Measurements from ENCODE around the gene GNAS-AS1.

The GNAS-AS1 gene

GRCh38 chr20:58828136-58828535 is 22.6 kb downstream of the GNAS-AS1 start:
- no peaks in the 10 kb centered on the region for H3K27me3 ChIP-seq (ENCODE audit: low read length)
- H4K20me1 ChIP-seq (ENCODE audit: low read depth, low read length) = no peaks in the 10 kb centered on the region
- no peak overlapping the region for H3K9ac ChIP-seq (ENCODE audit: low read length)
- no peaks in the 10 kb centered on the region for H3F3A ChIP-seq (ENCODE audit: insufficient read depth)
- no peak overlapping the region for H3K4me2 ChIP-seq (ENCODE audit: low read depth, low read length, poor library complexity, severe bottlenecking)
- no peaks in the 10 kb centered on the region for H3K9me2 ChIP-seq (replicated peaks; ENCODE audit: insufficient read depth, low read length)
- no peak overlapping the region for H3K27ac ChIP-seq (ENCODE audit: low read depth, low read length)
- H3K4me3 ChIP-seq (ENCODE audit: insufficient read depth, low read length, poor library complexity, severe bottlenecking) = no peak overlapping the region
- TF ChIP-seq CTCF (IDR thresholded peaks at IDR 0.05; ENCODE audit: insufficient read depth, low read length, poor library complexity, severe bottlenecking) = no peak
- no peak for TF ChIP-seq EZH2phosphoT487 (conservative IDR thresholded peaks at IDR 0.05; ENCODE audit: low read length)
- peaks cover 2% of the 10 kb centered on the region; the same call in 1 of the 2 replicates for H3K36me3 ChIP-seq (ENCODE audit: low read length)
- H2AFZ ChIP-seq (ENCODE audit: low read depth, low read length, severe bottlenecking) = no peak overlapping the region
- peaks cover 16% of the 10 kb centered on the region for H3K79me2 ChIP-seq (ENCODE audit: insufficient read depth, low read length)
- no peaks in the 10 kb centered on the region for H3K9me3 ChIP-seq (ENCODE audit: insufficient read depth, low read length)

GRCh38 chr20:58826271-58826670 is 24.4 kb downstream of the GNAS-AS1 start:
- Histone ChIP-seq H3K9me3 (ENCODE audit: insufficient read depth, low read length) (no peaks in the 10 kb centered on the region), H3K79me2 (ENCODE audit: insufficient read depth, low read length) (peaks cover 16% of the 10 kb centered on the region), H4K20me1 (ENCODE audit: low read depth, low read length) (no peaks in the 10 kb centered on the region), H3K36me3 (ENCODE audit: low read length) (no peaks in the 10 kb centered on the region), H2AFZ (ENCODE audit: low read depth, low read length, severe bottlenecking) (no peak overlapping the region), H3K27ac (ENCODE audit: low read depth, low read length) (no peak overlapping the region), H3K9me2 (replicated peaks; ENCODE audit: insufficient read depth, low read length) (no peaks in the 10 kb centered on the region), H3K9ac (ENCODE audit: low read length) (no peak overlapping the region), H3K4me2 (ENCODE audit: low read depth, low read length, poor library complexity, severe bottlenecking) (no peak overlapping the region), H3F3A (ENCODE audit: insufficient read depth) (no peaks in the 10 kb centered on the region), H3K4me3 (ENCODE audit: insufficient read depth, low read length, poor library complexity, severe bottlenecking) (no peak overlapping the region), H3K27me3 (ENCODE audit: low read length) (no peaks in the 10 kb centered on the region)
- TF ChIP-seq EZH2phosphoT487 (conservative IDR thresholded peaks at IDR 0.05; ENCODE audit: low read length) = no peak
- TF ChIP-seq CTCF (IDR thresholded peaks at IDR 0.05; ENCODE audit: insufficient read depth, low read length, poor library complexity, severe bottlenecking) = no peak

- Histone ChIP-seq H3K27me3 (ENCODE audit: low read length) (no peaks in the 10 kb centered on the region), H3F3A (ENCODE audit: insufficient read depth) (no peaks in the 10 kb centered on the region), H3K9me2 (replicated peaks; ENCODE audit: insufficient read depth, low read length) (no peaks in the 10 kb centered on the region), H3K4me3 (ENCODE audit: insufficient read depth, low read length, poor library complexity, severe bottlenecking) (no peak overlapping the region), H3K9ac (ENCODE audit: low read length) (no peak overlapping the region), H3K27ac (ENCODE audit: low read depth, low read length) (no peak overlapping the region), H3K79me2 (ENCODE audit: insufficient read depth, low read length) (peaks cover 9% of the 10 kb centered on the region; the same call in 1 of the 2 replicates), H3K9me3 (ENCODE audit: insufficient read depth, low read length) (no peaks in the 10 kb centered on the region), H3K4me2 (ENCODE audit: low read depth, low read length, poor library complexity, severe bottlenecking) (no peak overlapping the region), H3K36me3 (ENCODE audit: low read length) (no peaks in the 10 kb centered on the region), H4K20me1 (ENCODE audit: low read depth, low read length) (no peaks in the 10 kb centered on the region), H2AFZ (ENCODE audit: low read depth, low read length, severe bottlenecking) (no peak overlapping the region)
- TF ChIP-seq CTCF (IDR thresholded peaks at IDR 0.05; ENCODE audit: insufficient read depth, low read length, poor library complexity, severe bottlenecking) (no peak), EZH2phosphoT487 (conservative IDR thresholded peaks at IDR 0.05; ENCODE audit: low read length) (no peak)
These were observed 25.3 kb downstream of the GNAS-AS1 start for GRCh38 chr20:58825450-58825849.

Measured in SU-DHL-6 (cell line).